ENCODE results near the gene DUSP8.

Gene DUSP8

DNA sequence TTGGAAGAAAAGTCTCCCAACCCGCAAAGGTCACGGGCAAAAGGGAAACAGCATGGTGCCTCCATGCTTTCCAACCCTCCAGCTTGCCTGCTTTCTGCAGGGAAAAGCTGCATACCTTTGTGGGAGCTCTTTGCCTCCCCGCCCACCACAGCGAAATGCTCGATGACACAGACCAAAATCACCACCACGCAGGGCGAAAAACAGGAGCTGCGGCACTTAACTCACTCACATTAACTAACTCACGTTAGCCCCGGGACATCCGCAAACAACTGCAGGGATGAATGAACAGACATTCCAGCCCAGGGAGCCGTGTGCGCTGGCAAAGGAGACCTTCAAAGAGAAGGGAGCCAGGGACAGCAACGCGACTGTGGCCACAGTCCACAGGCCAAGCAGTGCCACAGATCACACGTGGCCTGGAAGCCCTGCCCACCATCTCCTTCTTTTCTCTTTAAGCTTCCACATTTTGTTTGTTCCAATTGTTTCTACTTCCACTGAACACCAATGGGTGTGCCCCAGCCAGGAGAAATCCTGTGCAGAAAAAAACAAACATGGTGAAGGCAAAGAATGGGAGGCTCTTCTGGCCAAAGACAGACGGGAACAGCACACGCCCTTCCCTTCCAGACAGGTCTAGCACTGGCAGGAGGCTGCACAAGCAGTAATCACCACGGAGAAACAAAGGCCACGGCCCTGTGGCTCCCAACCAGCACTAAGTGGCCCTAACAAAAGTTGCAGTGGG lies 39.3 kb downstream of the DUSP8 start:
- DNase-seq (no peak), ATAC-seq (no peak)

DNA sequence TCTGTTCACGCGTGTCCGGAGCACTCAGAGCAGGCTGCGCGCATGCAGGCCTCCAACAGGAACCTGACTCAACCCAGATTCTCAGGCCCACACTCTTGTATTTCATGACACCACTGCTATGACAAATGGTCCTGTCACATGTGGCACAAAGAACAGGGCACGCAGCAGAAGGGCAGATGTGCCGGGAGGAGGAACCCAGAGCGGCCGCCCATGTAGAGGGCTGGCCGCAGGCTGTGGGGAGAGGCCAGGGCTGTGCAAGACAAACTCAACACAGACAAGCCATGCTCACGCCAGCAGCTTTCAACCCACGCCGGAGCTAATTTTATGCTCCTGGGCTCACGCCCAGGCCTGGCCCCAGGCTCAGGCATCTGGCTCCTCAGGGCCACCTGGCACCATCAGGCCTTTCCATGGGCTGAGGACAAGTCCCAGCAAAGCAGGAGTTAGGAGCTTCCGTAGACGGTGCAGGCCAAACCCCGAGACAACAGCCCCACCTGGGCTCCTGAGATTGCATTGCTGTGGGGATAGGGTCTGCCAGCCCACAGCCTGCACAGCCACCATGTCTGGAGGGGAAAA lies 40.0 kb downstream of the DUSP8 start:
- ATAC-seq (no peak), DNase-seq (no peak)

DNA sequence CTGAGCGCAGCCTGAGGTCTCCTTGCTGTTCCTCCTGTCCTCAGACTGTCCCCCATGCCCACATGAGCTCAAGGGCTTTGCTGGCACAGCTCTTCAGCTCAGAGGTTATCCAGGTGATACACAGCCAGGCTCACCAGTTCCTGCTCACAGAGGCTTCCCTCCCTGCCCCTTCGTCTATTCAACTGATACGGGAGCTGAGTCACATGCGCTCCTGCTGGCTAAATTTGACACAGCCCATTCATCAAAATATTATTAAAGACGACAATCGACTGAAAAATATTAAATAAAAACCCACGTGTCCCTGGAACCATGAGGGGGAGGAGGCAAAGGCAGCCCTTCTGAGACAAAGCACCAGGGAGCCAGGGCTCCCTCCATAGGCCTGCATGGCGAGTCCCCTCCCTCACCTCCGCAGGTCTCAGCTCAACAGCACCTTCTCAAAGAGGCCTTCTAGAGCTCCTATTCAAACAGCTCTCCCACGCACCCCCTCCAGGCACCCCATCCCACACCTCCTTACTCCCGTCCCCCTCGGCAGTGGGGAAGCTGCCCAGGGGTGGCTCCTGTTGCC lies 40.5 kb downstream of the DUSP8 start:
- ATAC-seq (no peak), DNase-seq (no peak)

DNA sequence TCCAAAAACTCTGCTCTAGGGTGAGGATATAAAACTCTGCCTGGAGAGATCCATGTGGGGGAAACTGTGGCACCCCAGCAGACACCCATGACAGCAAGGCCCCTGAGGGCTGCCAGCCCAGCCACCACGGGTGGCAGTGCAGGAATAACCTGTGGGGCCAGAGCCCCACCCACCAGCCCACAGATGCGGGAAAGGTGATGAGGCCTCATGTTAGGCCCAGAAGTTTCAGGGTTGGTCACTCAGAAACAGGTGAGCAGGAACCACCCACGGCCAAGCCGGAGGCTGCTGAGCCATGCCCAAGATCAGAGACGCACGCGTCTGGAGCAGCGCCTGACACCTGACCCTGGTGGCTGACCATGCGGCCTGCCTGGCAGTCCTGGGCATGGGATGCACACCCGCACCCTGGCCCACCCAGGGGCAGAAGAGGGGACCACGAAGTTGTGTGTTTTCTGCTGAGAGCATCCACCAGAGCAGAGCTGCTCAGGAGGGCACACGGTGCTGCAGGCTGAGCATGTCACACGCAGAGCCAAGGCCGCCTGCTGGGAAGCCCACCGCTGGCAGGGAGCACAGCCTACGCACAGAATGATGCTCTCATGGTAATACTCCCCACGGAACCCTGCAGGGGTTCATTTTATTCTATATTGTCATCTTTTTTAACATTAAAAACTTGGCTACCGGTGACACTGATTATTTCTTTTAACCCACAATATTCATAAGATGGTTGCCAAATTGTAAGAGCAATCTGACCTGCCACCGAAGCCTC lies 41.2 kb downstream of the DUSP8 start:
- ATAC-seq, result no peak

DNA sequence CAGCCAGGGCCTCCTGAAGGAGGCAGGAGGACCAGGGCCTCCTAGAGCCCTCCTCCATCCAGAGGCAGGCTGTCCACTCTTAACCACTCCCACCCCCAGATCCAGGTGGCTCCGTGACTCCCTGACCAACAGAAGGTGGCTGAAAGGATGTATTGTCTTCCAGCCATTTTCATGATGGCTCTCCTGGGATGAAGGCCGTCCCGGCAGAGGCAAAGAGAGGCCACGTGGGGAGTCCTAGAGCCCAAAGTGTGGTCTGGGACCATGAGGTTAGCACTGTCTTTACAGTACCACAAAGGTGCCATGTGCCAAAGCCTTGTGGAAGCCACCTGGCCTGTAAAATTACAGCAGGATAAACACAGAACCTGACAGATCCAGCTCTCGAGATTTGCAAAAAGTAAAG lies 42.3 kb downstream of the DUSP8 start:
- no peak for ATAC-seq
- no peak for DNase-seq

More for the DNA sequence above, 41.2 kb downstream of the DUSP8 start:
- no peak for DNase-seq

DNA sequence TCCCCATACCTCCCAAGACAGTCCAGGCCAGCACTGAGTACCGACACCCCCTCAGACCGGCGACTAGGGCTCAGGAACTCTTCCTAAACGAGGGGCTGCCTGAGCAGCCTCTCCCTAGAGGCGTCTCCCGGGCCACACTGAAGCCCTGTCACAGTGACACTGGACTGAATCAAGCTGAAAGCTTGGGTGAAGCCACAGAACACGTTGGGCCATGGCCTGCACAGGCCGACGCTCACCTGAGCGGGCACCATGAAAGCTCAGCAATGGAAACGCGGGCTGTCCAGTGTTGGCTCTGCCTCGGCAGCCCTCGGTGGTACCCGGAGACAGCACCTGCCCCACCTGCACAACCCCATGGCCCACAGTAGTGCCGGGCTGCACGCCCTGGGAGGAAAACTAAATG lies 42.8 kb downstream of the DUSP8 start:
- ATAC-seq (no peak), DNase-seq (no peak)

DNA sequence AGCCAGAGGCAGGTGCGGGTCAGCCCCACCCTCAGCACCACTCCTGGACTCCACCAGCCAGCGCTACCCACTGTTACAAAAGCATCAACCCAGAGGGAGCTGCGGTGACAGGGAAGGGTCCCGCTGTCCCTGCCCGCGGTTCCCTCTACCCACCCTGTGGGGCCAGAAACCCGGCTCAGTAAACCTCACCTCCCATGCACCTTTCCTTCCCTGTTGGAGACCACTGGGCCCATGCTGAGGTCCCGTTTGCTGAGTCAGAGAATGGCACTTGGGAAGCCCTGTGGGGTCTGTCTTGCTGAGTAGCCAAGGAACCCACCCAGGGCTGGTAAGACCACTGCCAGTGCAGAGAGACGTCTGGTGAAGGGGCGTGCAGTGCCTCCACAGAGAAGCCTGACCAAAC lies 43.4 kb downstream of the DUSP8 start:
- no peak for ATAC-seq
- DNase-seq, result no peak

DNA sequence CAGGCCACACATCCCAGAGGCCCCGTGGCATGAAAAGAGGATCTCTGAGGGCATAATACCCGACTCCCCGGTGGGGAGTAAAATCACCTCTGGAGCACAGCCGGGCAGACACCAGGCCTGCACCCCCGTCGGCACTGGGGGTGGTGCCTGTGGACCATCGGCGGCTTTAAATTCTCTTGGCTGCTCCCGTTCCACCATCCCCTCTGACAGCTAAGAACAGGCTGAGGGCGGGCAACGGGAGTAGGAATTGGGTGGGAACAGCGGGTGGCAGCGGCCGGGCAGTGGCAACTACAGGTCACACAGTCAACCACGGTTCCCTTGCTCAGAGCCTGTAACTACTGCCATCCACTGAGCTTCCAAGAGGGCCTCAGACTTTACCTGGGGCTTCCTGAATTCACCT lies 45.3 kb downstream of the DUSP8 start:
- DNase-seq (no peak), ATAC-seq (no peak)

DNA sequence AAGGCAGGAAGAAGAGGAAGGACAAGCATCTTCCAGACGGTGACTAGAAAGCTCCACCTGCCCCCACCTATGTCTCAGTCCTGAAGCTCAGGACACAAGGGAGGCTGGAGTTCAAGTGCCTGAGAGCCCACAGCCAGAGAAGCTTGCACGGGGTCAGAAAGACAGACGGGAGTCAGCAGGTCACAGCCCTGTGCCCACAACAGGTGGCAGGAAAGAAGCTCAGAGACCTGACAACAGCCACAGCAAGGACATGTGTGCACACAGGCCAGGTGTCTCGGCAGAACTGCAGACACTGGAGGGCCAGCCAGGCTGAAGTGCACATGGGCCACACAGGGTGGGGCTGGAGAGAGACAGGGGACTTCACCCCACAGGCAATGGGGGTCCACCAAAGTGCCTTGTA lies 48.3 kb downstream of the DUSP8 start:
- no peak for DNase-seq
- ATAC-seq, result no peak

DNA sequence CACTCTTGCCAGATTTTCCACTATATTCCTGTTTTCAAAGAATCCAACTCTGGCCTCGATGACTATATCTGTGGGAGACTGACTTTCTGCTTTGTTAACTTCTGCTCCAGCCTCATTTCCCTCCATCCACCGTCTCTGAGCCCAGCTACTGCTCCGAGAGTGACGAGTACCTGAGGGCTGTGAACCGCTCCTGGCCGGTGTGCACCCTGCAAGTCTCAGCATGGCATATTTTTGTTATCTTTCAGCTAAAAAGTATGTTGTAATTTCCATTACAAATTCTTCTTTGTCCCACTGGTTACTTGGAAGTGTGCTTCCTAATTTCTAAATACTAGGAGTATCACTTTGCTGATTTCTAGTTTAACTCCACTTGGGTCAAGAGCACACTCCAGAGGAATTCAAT lies 49.0 kb downstream of the DUSP8 start:
- DNase-seq, result no peak
- no peak for ATAC-seq

DNA sequence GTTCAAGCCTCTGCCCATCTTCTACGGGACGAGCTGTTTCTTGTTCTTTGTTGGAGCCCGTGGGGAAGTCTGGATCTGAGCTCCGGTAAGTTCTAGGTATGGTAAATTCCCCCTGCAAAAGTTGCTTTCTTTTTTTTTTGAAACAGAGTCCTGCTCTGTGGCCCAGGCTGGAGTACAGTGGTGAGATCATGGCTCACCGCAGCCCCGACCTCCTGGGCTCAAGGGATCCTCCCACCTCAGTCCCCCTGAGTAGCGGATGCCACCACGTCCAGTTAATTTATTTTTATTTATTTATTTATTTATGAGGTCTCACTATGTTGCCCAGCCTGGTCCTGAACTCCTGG lies 50.0 kb downstream of the DUSP8 start:
- ATAC-seq, result no peak
- no peak for DNase-seq

DNA sequence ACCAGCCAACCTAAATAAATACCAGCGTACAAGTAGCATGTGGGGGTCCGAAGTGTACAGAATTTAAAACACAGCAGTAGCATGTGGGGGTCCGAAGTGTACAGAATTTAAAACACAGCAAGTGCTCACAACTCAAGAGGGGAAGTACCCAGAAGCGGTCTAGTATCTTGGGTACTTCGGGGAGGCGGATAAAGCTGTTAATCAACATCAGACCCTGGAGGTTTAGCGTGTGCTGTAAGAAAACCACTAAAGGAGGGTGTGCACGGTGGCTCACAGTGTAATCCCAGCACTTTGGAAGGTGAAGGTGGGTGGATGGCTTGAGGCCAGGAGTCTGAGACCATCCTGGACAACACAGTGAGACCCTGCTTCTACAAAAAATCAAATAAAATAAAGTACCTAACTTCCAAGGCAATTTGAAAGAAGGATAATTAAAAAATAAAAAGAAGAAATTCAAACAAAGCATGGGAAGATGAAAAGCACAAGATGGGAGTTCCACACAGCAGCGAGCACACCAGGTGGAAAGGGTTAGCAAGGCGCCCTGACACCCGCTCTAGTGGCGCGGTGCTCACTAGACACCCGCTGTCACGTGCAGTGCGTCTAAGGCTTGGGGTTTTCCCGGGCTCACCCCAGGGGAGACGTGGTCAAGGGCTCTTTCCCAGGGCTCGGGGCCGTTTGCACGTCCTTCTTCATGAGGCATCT lies 50.5 kb downstream of the DUSP8 start:
- DNase-seq (peak; percentile 34), ATAC-seq (no peak)

DNA sequence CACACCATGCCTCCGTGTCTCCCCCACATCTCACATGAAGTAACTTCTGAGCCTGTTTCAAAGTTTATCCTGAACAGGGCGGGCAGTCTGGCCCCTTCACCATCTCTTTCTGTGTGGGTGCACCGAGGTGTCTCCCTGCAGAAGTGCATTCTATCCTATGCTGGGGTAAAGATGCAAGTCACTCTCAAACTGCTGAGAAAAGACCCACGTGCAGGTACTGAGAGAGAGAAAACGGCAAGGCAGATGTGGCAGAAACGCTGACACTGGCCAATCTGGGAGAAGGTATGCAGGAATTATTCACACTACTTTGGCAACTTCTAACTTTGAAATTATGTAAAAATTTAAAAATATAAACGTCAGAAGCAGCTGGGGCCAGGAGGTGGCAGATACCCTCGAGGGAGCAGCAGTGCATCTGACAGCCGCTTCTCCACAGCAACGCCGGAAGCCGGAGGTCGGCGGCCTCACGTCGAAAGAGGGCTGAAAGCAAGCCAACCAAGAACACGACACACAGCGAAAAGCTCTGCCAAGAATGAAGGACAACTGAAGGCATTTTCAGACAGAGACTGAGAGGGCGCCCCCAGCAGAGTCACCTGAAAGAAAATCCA lies 51.3 kb downstream of the DUSP8 start:
- no peak for ATAC-seq
- no peak for DNase-seq

DNA sequence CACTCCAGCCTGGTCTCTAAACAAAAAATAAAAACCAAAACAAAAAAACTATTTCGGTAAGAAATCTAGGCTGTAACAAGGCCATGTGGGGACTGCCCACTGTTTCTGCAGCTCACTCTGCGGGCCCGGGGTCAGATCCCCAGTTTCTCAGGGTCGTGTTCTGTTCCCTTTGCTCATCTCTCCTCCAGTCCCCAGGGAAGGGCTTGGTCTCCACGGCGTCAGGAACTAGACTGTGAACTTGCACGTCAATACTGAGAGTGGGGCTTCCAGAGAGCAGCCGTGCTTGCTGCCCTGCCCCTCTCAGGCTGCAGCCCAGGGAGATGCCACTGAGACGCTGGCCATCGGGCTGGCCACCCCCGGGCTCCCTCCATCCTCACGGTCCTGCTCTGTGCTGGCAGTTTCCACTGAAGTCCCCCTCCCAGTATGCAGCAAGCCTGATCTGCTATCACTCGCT lies 51.8 kb downstream of the DUSP8 start:
- DNase-seq (no peak), ATAC-seq (no peak)

DNA sequence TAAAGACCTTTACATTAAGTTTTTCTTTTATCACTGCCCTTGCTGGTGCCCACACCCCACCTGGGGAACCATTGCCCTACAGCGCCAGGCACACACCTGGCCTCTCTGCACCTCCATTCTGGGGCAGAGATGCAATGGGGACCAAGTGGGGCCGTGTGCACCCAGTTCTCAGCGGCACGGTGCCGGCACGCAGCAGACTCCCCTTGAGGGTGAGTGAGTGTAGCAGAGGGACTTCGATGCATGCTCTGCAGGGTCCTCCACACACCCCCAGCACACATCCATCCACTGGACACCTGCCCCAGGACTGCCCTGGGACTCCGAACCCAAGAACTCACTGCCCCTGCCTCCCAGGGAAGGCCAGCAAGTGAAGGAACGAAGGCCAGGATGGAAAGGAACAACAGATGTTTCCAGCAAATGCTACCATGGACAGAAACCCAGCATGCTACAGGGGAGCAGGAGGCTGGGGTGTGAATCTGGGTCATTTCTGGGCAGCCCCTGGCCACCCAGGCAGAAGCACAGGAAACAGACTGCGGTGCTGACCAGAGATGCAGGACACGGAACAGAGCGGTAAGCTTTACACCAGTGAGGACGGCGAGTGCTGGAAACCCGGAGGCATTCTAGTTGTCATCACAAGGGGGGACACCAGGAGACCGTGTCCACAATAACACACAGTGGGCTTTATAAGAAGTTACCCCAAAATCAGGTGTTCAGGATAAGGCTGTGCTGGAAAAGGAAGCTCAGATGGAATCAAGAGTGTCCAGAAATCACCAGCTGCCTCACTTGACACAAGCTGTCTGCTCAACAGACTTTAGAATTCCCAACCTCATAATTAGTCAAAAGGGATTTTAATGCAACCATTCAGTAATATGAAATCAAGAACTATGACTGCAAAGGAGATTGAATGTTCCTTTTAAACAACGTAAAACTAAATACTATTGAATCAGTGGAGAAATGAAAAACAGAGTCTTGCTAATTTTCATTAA lies 52.8 kb downstream of the DUSP8 start:
- DNase-seq (no peak), ATAC-seq (no peak)

DNA sequence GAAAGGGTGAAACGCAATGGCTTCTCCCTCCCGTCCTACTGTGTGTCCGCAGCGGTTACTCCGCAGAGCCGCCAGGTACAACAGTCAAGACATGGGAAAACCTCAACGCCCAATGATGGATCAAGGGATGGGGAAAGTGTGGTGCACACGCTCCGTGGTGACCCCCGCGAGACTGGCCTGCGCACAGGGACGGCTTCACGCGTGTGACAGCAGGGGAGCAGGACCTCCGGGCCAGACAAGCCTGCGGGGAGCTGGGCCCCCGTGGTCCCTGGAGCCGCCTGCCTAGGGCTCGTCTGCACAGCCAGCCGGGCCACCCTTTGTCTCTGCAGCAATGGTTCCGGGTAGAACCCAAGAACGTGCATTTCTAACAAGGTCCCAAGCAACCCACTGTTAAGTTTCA lies 53.8 kb downstream of the DUSP8 start:
- ATAC-seq, result no peak
- no peak for DNase-seq

DNA sequence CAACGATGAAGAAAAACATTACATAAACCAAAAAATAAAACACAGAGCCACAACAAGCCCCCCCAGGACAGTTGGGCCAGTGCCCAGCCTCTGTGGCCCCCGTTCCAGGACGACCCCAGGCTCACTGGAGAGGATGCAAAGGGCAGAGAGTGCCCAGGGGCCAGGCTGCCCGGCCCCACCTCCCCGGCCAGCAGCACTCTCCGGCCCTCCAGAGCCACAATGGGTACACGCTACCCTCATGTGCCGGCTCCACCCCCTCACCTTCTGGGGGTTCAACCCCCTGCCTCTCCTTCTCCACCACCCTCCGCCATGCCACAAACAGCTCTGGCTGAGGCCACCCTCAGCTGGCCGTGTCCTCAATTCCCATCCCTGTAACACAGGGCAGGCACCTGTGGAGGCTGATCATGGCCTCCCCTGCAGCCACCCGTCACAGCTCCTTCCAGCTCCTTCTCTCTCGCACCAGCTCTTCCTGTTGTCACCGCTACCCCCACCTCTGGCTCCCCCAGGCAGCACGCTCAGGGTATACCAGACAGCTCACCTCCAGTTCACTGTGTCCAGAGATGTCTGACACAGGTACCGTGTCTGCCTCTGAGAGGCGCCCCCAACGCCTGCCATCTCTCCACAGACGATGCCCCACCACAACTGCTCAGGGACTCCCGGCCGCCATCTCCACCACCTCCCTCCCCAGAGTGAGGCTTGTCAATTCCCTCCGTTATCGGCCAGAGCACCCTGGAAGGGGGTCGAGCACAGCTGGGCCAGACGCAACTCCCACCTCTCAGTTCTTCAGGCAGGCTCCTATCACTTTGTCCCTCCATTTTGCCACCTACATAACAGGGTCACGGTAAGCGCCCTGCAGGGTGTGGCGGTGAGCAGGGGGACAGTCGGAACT lies 54.7 kb downstream of the DUSP8 start:
- ATAC-seq, result no peak

DNA sequence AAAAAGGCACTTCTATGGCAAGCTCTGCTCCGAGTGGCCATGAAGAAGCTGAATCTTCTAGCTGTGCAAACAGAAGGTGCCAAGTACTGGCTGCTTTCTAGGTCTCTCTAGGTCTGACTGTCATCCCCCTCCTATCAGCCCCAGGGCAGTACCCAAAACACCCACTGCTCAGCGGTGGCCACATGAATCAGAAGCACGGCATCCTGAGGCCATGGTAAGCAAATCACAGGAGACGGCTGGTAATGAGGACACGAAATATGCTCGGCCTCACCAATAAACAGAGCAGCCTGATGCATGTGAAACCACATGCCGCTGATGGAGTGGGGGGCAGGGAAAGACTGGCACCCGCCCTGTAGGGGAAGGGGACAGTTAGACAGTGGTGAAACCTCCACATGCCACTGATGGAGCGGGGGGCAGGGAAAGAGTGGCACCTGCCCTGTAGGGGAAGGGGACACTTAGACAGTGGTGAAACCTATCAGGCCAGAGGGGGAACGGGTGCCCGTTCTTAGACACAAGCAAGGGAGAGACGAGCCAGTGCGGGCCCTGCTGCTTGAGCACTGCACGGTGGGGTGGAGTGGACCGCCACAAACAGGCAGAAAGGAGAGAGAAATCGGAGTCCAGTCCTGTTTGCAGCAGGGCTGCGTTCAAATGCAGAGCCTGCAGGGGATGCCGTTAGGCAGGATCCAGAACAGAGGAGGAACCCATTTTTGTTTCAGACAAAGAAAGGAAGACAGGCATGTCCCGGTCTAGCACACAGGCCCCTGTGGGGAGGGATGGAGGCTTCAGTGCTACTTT lies 55.6 kb downstream of the DUSP8 start:
- DNase-seq (no peak), ATAC-seq (no peak)

More for the DNA sequence above, 54.7 kb downstream of the DUSP8 start:
- DNase-seq, result no peak

All from stimulated activated naive CD8-positive, alpha-beta T cell treated with anti-CD3 and anti-CD28 coated beads, Interleukin-15, Interleukin-2, amounts not matched to agents 100 U/mL and 50 U/mL, for 24 hours (primary cell).